ENCODE measurements around the gene THAP9.
"Not testable (repeated sequence)": the region's sequence is repeated elsewhere in the genome, so short reads cannot be mapped to it uniquely, and the experiment has no call there.

Gene THAP9

GRCh38 chr4:82865592-82865991 lies 34.9 kb upstream of the THAP9 start:
- no peak for DNase-seq (ENCODE audit: low spot score)
- no peak for TF ChIP-seq CTCF (IDR thresholded peaks at IDR 0.05; ENCODE audit: extremely low read depth, missing control alignments)

GRCh38 chr4:82866033-82866432 lies 34.5 kb upstream of the THAP9 start:
- not testable (repeated sequence) for DNase-seq (ENCODE audit: low spot score)

GRCh38 chr4:82866706-82867385 lies 33.7 kb upstream of the THAP9 start:
- no peak for DNase-seq (ENCODE audit: low spot score)

GRCh38 chr4:82868572-82868971 lies 32.0 kb upstream of the THAP9 start:
- TF ChIP-seq CTCF (IDR thresholded peaks at IDR 0.05; ENCODE audit: extremely low read depth, missing control alignments), result no peak
- DNase-seq (ENCODE audit: low spot score), result no peak

More at GRCh38 chr4:82866706-82867385, 33.7 kb upstream of the THAP9 start:
- TF ChIP-seq CTCF (IDR thresholded peaks at IDR 0.05; ENCODE audit: extremely low read depth, missing control alignments), result no peak

- TF ChIP-seq CTCF (IDR thresholded peaks at IDR 0.05; ENCODE audit: extremely low read depth, missing control alignments), result no peak
- no peak for DNase-seq (ENCODE audit: low spot score)
Observed at GRCh38 chr4:82885410-82885809, 15.1 kb upstream of the THAP9 start.

- no peak for TF ChIP-seq CTCF (IDR thresholded peaks at IDR 0.05; ENCODE audit: extremely low read depth, missing control alignments)
- no peak for DNase-seq (ENCODE audit: low spot score)
Observed at GRCh38 chr4:82886147-82886942, 14.2 kb upstream of the THAP9 start.

- no peak for DNase-seq (ENCODE audit: low spot score)
- no peak for TF ChIP-seq CTCF (IDR thresholded peaks at IDR 0.05; ENCODE audit: extremely low read depth, missing control alignments)
Observed at GRCh38 chr4:82889287-82889686, 11.2 kb upstream of the THAP9 start.
